Measurements from ENCODE around the gene CHAT. TPM values are rescaled to one million over a fixed set of nuclear protein-coding genes. Genes with fewer than 3 reads are reported as not detected.

CHAT gene
- total and polyA plus RNA-seq, 4 experiments from 2014 or later, result not detected

DNA sequence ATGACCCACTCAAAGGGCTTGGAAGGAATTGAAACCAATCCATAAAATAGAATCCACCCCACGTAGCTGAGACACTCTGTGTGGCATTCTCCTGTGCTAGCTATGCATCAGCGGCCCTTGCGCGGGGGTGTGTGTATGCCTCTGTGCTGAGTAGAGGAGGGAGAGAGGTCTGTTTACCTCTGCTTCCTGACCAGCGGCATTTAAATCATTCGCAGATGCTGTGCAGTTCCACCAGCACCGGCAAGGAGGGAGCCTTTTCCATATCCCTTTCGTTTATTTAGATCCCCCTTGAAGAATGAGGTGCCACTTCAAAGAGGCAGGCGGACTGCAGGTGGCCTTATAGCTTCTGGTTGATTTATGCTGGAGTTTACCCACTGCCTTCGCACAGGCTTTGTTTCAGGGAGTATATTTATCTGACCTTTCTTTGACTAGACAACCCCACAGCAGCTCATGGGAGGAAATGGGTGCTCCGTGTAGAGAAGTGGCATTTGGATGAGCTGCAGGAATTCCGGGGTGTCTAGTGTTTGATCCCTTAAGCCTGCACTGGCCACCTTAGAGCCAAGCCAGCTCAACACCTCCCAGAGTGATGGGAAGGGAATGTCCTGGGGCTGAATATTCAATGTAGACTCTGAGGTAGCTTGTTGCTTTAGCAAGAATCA lies 77.0 kb downstream of the CHAT start:
- H3K4me1 Mint-ChIP-seq, result no peaks in the 10 kb centered on the region

DNA sequence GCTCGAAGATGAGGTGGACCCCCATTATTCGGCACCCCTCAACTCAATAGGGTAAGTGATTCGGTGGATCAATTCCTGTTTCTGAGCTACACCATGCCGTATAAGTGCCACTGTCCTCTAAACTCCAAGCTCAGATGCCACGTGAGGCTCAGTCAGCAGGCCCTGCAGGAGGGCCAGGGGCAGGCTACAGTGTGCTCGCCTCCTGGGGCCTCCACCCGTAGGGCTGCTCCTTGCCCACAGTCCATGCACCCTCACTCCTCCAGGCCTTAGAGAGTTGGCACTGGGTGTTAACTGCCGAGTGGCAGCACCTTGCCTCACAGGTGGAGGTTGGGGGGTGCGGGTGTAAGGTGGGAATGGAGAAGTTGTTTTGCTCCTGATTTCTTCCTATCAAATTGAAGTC lies 77.8 kb downstream of the CHAT start:
- Mint-ChIP-seq H3K4me1 (no peaks in the 10 kb centered on the region), H3K9me3 (peaks cover 3 to 21% (median 16%) of the 10 kb centered on the region in 8 donors), H3K27me3 (peaks cover 40 to 47% of the 10 kb centered on the region in 2 donors), H3K27ac (no peak overlapping the region), H3K4me3 (no peak overlapping the region), H3K36me3 (no peaks in the 10 kb centered on the region)
- CTCF ChIA-PET (ENCODE audit: partially characterized antibody), result no interaction called here
- H3K27me3 ChIP-seq (ENCODE audit: insufficient read depth, low read length), result peaks cover 12% of the 10 kb centered on the region
- POLR2A ChIA-PET (ENCODE audit: partially characterized antibody), result no interaction called here
- DNase-seq, result no peak
- intact Hi-C loops (cut with micrococcal nuclease), result no loop called here
- no peaks in the 10 kb centered on the region for H3K36me3 ChIP-seq (ENCODE audit: insufficient read depth, low read length)
- H3K4me3 ChIP-seq (ENCODE audit: low read length in 2 of 2), result no peak overlapping the region
- H3K9me3 ChIP-seq (ENCODE audit: control insufficient read depth in 1 of 2, low read length in 2 of 2), result no peaks in the 10 kb centered on the region
- H3K27ac ChIP-seq (ENCODE audit: low read depth, low read length), result no peak overlapping the region
- no peaks in the 10 kb centered on the region for H3K4me1 ChIP-seq (ENCODE audit: insufficient read depth, low read length)

More for the DNA sequence above, 77.0 kb downstream of the CHAT start:
- DNase-seq, result no peak
- Mint-ChIP-seq H3K36me3 (no peaks in the 10 kb centered on the region), H3K27ac (no peak overlapping the region), H3K27me3 (peaks cover 40 to 47% of the 10 kb centered on the region in 2 donors), H3K4me3 (no peak overlapping the region), H3K9me3 (peaks cover 3 to 24% (median 17%) of the 10 kb centered on the region in 8 donors)
- H3K27me3 ChIP-seq (ENCODE audit: insufficient read depth, low read length), result peaks cover 12% of the 10 kb centered on the region
- ChIA-PET CTCF (ENCODE audit: partially characterized antibody) (no interaction called here), POLR2A (ENCODE audit: partially characterized antibody) (no interaction called here)
- H3K9me3 ChIP-seq (ENCODE audit: control insufficient read depth in 1 of 2, low read length in 2 of 2), result no peaks in the 10 kb centered on the region
- H3K27ac ChIP-seq (ENCODE audit: low read depth, low read length), result no peak overlapping the region
- H3K36me3 ChIP-seq (ENCODE audit: insufficient read depth, low read length), result no peaks in the 10 kb centered on the region
- intact Hi-C loops (cut with micrococcal nuclease), result no loop called here
- no peaks in the 10 kb centered on the region for H3K4me1 ChIP-seq (ENCODE audit: insufficient read depth, low read length)
- no peak overlapping the region for H3K4me3 ChIP-seq (ENCODE audit: low read length in 2 of 2)

DNA sequence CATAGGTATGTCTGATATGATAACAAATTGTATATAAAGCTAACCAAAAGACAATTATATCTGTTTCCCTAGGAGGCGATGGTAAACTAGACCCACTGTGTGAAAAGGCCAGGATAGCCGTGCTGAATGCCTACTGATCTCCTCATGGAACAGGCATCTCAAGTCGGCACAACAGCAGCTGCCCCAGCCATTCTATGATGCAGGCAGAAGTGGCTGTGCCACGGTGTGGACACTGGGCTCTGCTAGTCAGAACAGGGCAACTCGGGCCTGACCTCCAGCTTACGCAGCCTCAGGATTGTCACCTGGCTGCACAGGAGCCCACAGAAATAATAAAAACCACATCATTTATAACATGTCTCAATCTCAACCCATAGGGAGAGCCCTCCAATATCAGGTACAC lies 80.6 kb downstream of the CHAT start:
- Histone ChIP-seq H3K27me3 (ENCODE audit: insufficient read depth, low read length) (peaks cover 7% of the 10 kb centered on the region), H3K9me3 (ENCODE audit: control insufficient read depth in 1 of 2, low read length in 2 of 2) (no peaks in the 10 kb centered on the region), H3K36me3 (ENCODE audit: insufficient read depth, low read length) (no peaks in the 10 kb centered on the region), H3K27ac (ENCODE audit: low read depth, low read length) (no peak overlapping the region), H3K4me1 (ENCODE audit: insufficient read depth, low read length) (no peaks in the 10 kb centered on the region), H3K4me3 (ENCODE audit: low read length in 2 of 2) (no peak overlapping the region)
- Mint-ChIP-seq H3K4me1 (no peaks in the 10 kb centered on the region), H3K4me3 (no peak overlapping the region), H3K36me3 (no peaks in the 10 kb centered on the region), H3K27ac (no peak overlapping the region), H3K9me3 (peaks cover 0 to 6% (median 0%) of the 10 kb centered on the region in 8 donors), H3K27me3 (peaks cover 28 to 31% of the 10 kb centered on the region in 2 donors)
- intact Hi-C loops (cut with micrococcal nuclease), result no loop called here
- ChIA-PET CTCF (ENCODE audit: partially characterized antibody) (no interaction called here), POLR2A (ENCODE audit: partially characterized antibody) (no interaction called here)
- DNase-seq, result no peak

DNA sequence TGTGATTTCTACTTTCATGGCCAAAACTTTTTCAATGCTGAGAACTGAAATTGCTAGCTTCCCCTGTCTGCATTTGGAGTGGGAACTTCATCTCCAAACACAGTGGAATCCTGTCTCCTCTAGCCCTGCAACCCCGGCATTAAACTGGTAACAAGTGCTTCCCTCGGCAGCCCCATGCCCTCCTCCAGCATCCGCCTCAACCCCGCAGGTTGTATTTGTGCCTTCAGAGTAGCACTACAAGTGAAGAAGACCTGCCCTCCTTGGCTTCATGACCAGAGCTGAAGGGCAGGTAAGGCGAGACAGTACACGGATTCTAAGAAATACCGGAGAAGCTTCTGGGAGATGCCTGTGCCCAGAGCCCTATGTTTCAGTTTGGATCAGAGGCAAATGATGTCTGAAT lies 82.5 kb downstream of the CHAT start:
- Mint-ChIP-seq H3K27ac (no peak overlapping the region), H3K27me3 (peaks cover 17 to 25% of the 10 kb centered on the region in 2 donors)
- POLR2A ChIA-PET (ENCODE audit: partially characterized antibody), result no interaction called here

DNA sequence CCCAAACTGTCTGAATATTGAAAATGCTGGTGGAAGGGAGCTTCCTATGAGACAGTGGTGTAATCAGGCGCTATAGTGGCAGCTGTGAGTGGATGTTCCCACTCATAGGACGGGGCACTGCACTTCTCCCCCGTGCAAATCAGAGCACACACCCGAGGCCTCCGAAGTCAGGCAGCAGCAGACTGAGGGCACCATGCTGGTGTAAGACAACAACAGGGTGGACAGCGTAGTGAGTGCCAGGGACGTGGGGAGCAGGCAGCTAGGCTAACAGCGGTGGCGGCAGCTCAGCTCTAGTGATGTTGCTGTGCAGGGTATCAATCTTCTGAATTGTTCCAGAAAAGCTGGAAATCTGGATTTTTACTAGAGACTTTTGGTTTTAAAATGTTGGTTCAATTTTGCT lies 84.8 kb downstream of the CHAT start:
- DNase-seq, result no peak
- POLR2A ChIA-PET (ENCODE audit: partially characterized antibody), result interaction anchor here (0.7 kb wide), 1 partner anchor 16 kb away, joined by 3 read pairs; no protein-coding TSS in a partner anchor

More for the DNA sequence above, 82.5 kb downstream of the CHAT start:
- no peaks in the 10 kb centered on the region for H3K36me3 Mint-ChIP-seq
- no peak for DNase-seq
- Histone ChIP-seq H3K4me1 (ENCODE audit: insufficient read depth, low read length) (no peaks in the 10 kb centered on the region), H3K27me3 (ENCODE audit: insufficient read depth, low read length) (no peaks in the 10 kb centered on the region), H3K4me3 (ENCODE audit: low read length in 2 of 2) (no peak overlapping the region), H3K36me3 (ENCODE audit: insufficient read depth, low read length) (no peaks in the 10 kb centered on the region), H3K27ac (ENCODE audit: low read depth, low read length) (no peak overlapping the region), H3K9me3 (ENCODE audit: control insufficient read depth in 1 of 2, low read length in 2 of 2) (no peaks in the 10 kb centered on the region)
- CTCF ChIA-PET (ENCODE audit: partially characterized antibody), result no interaction called here
- no peaks in the 10 kb centered on the region for H3K4me1 Mint-ChIP-seq
- intact Hi-C loops (cut with micrococcal nuclease), result no loop called here
- H3K4me3 Mint-ChIP-seq, result no peak overlapping the region
- peaks cover 0 to 5% (median 0%) of the 10 kb centered on the region in 8 donors for H3K9me3 Mint-ChIP-seq

DNA sequence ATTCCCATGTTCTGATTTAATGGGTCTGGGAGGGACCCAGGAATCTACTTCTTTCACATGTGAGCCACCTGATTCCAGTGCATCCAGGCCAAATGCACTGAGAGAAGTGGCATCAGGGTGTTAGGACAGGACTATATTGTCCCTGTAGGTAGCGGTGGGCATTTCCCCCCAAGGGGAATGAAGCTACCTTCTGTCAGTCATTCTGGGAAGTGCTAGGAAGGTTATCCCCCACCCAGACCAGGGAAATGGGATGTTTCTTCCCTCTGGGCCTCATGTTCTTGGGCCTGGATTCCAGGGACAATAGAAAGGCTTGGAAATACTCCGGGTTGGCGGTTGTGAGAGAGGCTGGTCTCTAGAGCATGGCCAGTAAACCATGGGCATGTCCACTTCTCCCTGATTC lies 86.4 kb downstream of the CHAT start:
- Mint-ChIP-seq H3K36me3 (no peaks in the 10 kb centered on the region), H3K27ac (no peak overlapping the region), H3K9me3 (peaks cover 0 to 4% (median 0%) of the 10 kb centered on the region in 8 donors), H3K4me3 (no peak overlapping the region), H3K4me1 (no peaks in the 10 kb centered on the region), H3K27me3 (peaks cover 9 to 12% of the 10 kb centered on the region in 2 donors)
- no peaks in the 10 kb centered on the region for H3K36me3 ChIP-seq (ENCODE audit: insufficient read depth, low read length)
- no peaks in the 10 kb centered on the region for H3K27me3 ChIP-seq (ENCODE audit: insufficient read depth, low read length)
- no peak for DNase-seq
- CTCF ChIA-PET (ENCODE audit: partially characterized antibody), result no interaction called here
- no peaks in the 10 kb centered on the region for H3K9me3 ChIP-seq (ENCODE audit: control insufficient read depth in 1 of 2, low read length in 2 of 2)
- H3K27ac ChIP-seq (ENCODE audit: low read depth, low read length), result no peak overlapping the region
- no peaks in the 10 kb centered on the region for H3K4me1 ChIP-seq (ENCODE audit: insufficient read depth, low read length)
- H3K4me3 ChIP-seq (ENCODE audit: low read length in 2 of 2), result no peak overlapping the region
- POLR2A ChIA-PET (ENCODE audit: partially characterized antibody), result no interaction called here
- intact Hi-C loops (cut with micrococcal nuclease), result no loop called here

More for the DNA sequence above, 84.8 kb downstream of the CHAT start:
- Histone ChIP-seq H3K36me3 (ENCODE audit: insufficient read depth, low read length) (no peaks in the 10 kb centered on the region), H3K4me3 (ENCODE audit: low read length in 2 of 2) (no peak overlapping the region), H3K27me3 (ENCODE audit: insufficient read depth, low read length) (no peaks in the 10 kb centered on the region), H3K4me1 (ENCODE audit: insufficient read depth, low read length) (no peaks in the 10 kb centered on the region), H3K9me3 (ENCODE audit: control insufficient read depth in 1 of 2, low read length in 2 of 2) (no peaks in the 10 kb centered on the region), H3K27ac (ENCODE audit: low read depth, low read length) (no peak overlapping the region)
- H3K27me3 Mint-ChIP-seq, result peaks cover 12 to 21% of the 10 kb centered on the region in 2 donors
- CTCF ChIA-PET (ENCODE audit: partially characterized antibody), result interaction anchor here (0.6 kb wide), 1 partner anchor 291 kb away, joined by 4 read pairs; no protein-coding TSS in a partner anchor
- no peak overlapping the region for H3K4me3 Mint-ChIP-seq
- intact Hi-C loops (cut with micrococcal nuclease), result no loop called here
- no peaks in the 10 kb centered on the region for H3K4me1 Mint-ChIP-seq
- H3K36me3 Mint-ChIP-seq, result no peaks in the 10 kb centered on the region
- peaks cover 0 to 4% (median 0%) of the 10 kb centered on the region in 8 donors for H3K9me3 Mint-ChIP-seq
- no peak overlapping the region for H3K27ac Mint-ChIP-seq

DNA sequence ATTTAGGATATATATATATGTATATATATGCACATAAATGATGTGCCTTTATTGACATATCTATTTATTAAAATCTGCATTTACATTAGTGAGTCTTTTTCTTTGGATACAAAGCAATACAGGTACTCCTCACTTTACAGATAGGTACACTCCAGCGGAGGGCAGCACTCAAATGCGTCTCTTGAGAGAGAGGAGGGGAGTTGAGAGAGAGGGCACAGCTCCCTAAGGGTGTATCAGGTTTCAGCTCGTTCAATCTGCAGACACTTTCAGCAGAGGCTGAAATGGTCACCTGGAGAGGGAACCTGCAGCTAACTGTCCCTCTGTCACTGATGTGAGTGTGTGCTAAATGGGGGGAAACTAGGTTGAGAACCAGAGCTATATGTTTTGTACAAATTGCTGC lies 87.2 kb downstream of the CHAT start:
- Mint-ChIP-seq H3K27ac (no peak overlapping the region), H3K27me3 (peaks cover 9 to 12% of the 10 kb centered on the region in 2 donors), H3K4me3 (no peak overlapping the region), H3K36me3 (no peaks in the 10 kb centered on the region), H3K4me1 (no peaks in the 10 kb centered on the region), H3K9me3 (peaks cover 0 to 4% (median 0%) of the 10 kb centered on the region in 8 donors)
- CTCF ChIA-PET (ENCODE audit: partially characterized antibody), result no interaction called here
- Histone ChIP-seq H3K27ac (ENCODE audit: low read depth, low read length) (no peak overlapping the region), H3K9me3 (ENCODE audit: control insufficient read depth in 1 of 2, low read length in 2 of 2) (no peaks in the 10 kb centered on the region), H3K36me3 (ENCODE audit: insufficient read depth, low read length) (no peaks in the 10 kb centered on the region), H3K27me3 (ENCODE audit: insufficient read depth, low read length) (no peaks in the 10 kb centered on the region), H3K4me3 (ENCODE audit: low read length in 2 of 2) (no peak overlapping the region), H3K4me1 (ENCODE audit: insufficient read depth, low read length) (no peaks in the 10 kb centered on the region)
- DNase-seq, result no peak
- POLR2A ChIA-PET (ENCODE audit: partially characterized antibody), result no interaction called here
- intact Hi-C loops (cut with micrococcal nuclease), result no loop called here
